Astrocyte of the spinal cord (primary cell): ENCODE data around the gene GGT7.

Experiments
- DNase-seq: peaks from one replicate; pipeline ENCODE4 v3.0.0; 2011; ENCODE audit warnings: low read depth, low spot score
- H3K4me3 ChIP-seq: 2 replicates; pipeline ENCODE4 v1.5.1; 2011; ENCODE audit warnings: low read depth, mild to moderate bottlenecking, low read length, moderate library complexity
- in situ Hi-C: cut with HindIII; loops from 2 replicates; pipeline ENCODE4 v1.10.0; 2017; ENCODE audit warnings: low sequenced_read_pairs
- TF ChIP-seq, protein P1 (sequence below): IDR thresholded peaks from 2 replicates; pipeline ENCODE4 v1.5.1; 2012; ENCODE audit warnings: low read depth, mild to moderate bottlenecking, low read length, inconsistent platforms

Gene GGT7

DNA sequence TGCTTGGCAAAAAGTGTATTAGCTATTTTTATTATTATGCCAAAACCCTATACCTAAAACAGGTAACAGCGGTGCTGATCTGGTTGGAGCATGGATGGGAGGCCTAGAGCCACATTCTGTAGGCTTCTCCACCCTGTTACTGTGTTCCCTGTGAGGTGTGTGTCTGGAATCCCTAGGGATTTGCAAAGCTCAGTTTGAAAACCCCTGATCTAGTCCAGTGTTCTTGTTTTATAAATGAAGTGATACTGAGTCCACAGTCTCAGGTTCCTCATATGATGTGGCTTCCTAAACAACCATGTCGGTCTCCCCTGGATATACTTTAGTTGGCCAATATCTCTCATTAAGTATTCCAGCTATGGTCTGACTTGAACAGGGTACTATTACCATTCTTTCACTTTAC lies 20.0 kb upstream of the GGT7 start:
- TF ChIP-seq, protein P1, sequence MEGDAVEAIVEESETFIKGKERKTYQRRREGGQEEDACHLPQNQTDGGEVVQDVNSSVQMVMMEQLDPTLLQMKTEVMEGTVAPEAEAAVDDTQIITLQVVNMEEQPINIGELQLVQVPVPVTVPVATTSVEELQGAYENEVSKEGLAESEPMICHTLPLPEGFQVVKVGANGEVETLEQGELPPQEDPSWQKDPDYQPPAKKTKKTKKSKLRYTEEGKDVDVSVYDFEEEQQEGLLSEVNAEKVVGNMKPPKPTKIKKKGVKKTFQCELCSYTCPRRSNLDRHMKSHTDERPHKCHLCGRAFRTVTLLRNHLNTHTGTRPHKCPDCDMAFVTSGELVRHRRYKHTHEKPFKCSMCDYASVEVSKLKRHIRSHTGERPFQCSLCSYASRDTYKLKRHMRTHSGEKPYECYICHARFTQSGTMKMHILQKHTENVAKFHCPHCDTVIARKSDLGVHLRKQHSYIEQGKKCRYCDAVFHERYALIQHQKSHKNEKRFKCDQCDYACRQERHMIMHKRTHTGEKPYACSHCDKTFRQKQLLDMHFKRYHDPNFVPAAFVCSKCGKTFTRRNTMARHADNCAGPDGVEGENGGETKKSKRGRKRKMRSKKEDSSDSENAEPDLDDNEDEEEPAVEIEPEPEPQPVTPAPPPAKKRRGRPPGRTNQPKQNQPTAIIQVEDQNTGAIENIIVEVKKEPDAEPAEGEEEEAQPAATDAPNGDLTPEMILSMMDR = no peak
- no peak overlapping the region for H3K4me3 ChIP-seq
- DNase-seq = no peak
- in situ Hi-C loops = no loop called here

DNA sequence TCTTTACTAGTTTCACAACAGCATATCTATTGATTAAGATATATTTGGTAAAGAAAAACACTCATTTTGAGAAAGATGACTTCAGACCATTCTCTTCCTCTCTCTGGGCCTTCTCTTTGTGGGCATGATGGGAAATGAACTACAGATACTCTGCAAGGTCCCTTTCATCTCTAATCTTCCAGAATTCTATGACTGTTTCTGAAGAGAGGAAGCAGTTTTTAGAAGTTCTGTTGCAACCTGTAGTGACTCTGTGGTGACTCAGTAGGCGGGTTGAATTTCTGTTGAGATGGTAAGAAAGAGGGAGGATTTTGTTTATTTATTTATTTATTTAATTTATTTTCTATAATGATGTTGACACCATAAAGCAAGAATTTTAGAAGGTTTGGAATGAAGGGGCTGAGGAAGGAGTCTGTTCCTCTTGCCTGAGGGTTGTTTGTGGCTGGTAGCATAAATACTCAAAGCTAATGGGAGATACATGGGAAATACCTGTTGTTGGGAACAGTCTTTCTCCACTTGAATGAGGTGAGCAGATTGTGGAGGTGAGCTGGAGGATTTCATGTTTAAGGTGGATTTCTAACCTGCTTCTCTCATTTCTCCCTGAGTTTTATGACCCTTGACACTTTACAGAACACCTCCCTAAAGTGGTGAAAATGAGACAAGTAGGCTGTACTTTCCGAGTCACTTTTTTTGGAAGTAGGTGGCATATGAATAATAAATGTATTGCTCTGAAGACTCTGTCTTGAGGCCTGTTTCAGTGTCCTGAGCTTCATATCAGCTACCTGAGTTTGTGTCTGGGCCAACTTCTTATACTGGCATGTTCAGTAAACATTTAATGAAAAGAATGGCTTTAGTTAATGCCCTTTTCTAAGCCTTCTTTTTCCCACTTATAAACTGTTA lies 18.8 kb upstream of the GGT7 start:
- TF ChIP-seq, protein P1 = no peak
- in situ Hi-C loops = no loop called here
- peak; percentile 47 for DNase-seq
- H3K4me3 ChIP-seq = no peak overlapping the region

DNA sequence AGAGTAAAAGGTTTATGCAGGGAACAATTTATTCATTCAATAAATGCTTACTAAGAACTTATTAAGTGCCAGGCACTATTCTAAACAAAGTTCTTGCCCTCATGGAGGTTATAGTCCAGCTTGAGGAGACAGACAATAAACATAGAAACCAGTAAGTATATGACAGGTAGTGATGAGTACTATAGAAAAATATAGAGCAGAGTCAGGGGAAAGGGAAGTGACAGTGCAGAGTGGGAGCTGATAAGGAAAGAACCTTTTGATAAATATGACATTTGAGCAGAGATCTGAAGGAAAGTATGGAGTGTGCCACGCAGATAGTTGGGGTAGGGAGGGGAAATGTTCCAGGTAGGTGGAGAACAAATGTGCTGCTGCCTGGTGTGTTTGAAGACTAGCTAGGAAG lies 15.8 kb upstream of the GGT7 start:
- TF ChIP-seq, protein P1 = no peak
- DNase-seq = no peak
- in situ Hi-C loops = no loop called here

DNA sequence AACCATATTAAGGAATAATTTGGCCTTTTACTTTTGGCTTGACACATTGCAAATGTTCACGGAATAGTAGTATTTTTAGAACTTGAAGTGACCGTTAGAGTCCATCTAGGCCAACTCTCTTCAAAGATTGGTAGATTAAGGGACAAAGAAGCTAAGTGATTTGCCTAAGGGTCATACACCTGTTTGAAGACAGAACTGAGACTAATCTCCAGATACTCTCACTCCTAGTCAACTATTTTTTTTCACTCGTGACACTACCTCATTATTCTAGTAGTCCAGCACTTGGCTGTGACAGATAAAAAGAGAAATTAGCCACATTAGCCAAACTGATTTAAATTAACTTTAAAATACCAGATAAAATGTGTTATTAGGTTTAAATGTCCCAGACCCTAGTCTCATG lies 14.4 kb upstream of the GGT7 start:
- TF ChIP-seq, protein P1 = no peak
- no peak for DNase-seq
- H3K4me3 ChIP-seq = no peak overlapping the region
- in situ Hi-C loops = no loop called here

More for the DNA sequence above, 15.8 kb upstream of the GGT7 start:
- no peak overlapping the region for H3K4me3 ChIP-seq

DNA sequence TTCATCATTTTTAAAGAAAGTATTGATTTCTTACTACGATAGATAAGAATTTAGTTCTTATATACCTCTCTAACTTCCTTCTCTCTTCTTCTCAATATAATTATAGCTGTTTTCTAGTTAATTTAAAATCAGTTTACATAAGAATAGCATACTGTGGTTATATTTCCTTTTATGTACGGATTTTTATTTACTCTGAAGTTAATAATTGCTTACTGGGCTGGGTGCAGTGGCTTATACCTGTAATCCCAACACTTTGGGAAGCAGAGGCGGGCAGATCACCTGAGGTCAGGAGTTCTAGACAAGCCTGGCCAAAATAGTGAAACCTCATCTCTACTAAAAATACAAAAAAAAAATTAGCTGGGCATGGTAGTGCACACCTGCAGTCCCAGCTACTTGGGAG lies 13.5 kb upstream of the GGT7 start:
- in situ Hi-C loops = no loop called here
- TF ChIP-seq, protein P1 = no peak
- H3K4me3 ChIP-seq = no peak overlapping the region
- no peak for DNase-seq

DNA sequence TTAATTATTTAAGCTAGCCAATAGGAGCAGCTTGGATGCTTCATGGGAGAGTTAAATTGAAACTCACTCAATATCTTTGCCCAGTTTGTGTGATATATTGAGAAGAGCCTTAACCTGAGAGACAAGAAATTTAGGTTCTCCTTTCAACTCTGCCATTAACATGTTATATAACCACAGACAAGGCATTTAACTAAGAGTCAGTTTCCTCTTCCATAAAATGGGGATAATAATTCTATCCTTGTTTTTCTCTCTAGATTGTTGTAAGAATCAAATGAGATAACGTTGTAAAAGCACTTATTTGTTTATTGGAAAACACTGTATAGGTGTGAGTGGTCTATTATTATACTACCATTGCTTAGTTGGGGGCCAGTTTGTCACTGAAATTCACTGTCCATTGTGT lies 11.6 kb upstream of the GGT7 start:
- no peak for DNase-seq
- in situ Hi-C loops = no loop called here
- TF ChIP-seq, protein P1 = no peak
- H3K4me3 ChIP-seq = no peak overlapping the region
